Measurements from ENCODE around the gene BCL2A1.
"Not testable (repeated sequence)": the region's sequence is repeated elsewhere in the genome, so short reads cannot be mapped to it uniquely, and the experiment has no call there.

Gene BCL2A1

GRCh38 chr15:79970624-79971434 lies at the start of gene BCL2A1:
Gene BCL2A1 (minus strand): TSS chr15:79971196. CDS start chr15:79971119, 77 bp downstream.
- peak; percentile 17 for DNase-seq (ENCODE audit: low read depth)

- no peak for DNase-seq (ENCODE audit: low read depth)
Observed at GRCh38 chr15:80020731-80021130, 49.7 kb upstream of the BCL2A1 start.

GRCh38 chr15:80020149-80020548 lies 49.2 kb upstream of the BCL2A1 start:
- not testable (repeated sequence) for DNase-seq (ENCODE audit: low read depth)

GRCh38 chr15:80019168-80019745 lies 48.3 kb upstream of the BCL2A1 start:
- no peak for DNase-seq (ENCODE audit: low read depth)

- not testable (repeated sequence) for DNase-seq (ENCODE audit: low read depth)
Observed at GRCh38 chr15:80017139-80017538, 46.1 kb upstream of the BCL2A1 start.

- DNase-seq (ENCODE audit: low read depth), result not testable (repeated sequence)
Observed at GRCh38 chr15:80016506-80016905, 45.5 kb upstream of the BCL2A1 start.

- DNase-seq (ENCODE audit: low read depth), result no peak
Observed at GRCh38 chr15:80015156-80015555, 44.2 kb upstream of the BCL2A1 start.

GRCh38 chr15:80014186-80014585 lies 43.2 kb upstream of the BCL2A1 start:
- DNase-seq (ENCODE audit: low read depth), result not testable (repeated sequence)

- no peak for DNase-seq (ENCODE audit: low read depth)
Observed at GRCh38 chr15:80012060-80012726, 41.2 kb upstream of the BCL2A1 start.

- no peak for DNase-seq (ENCODE audit: low read depth)
Observed at GRCh38 chr15:80011596-80011995, 40.6 kb upstream of the BCL2A1 start.

- DNase-seq (ENCODE audit: low read depth), result not testable (repeated sequence)
Observed at GRCh38 chr15:80011041-80011523, 40.1 kb upstream of the BCL2A1 start.

GRCh38 chr15:80010131-80010673 lies 39.2 kb upstream of the BCL2A1 start:
- DNase-seq (ENCODE audit: low read depth), result no peak

GRCh38 chr15:80007532-80007931 lies 36.5 kb upstream of the BCL2A1 start:
- DNase-seq (ENCODE audit: low read depth), result no peak

GRCh38 chr15:80006946-80007345 lies 36.0 kb upstream of the BCL2A1 start:
- no peak for DNase-seq (ENCODE audit: low read depth)

GRCh38 chr15:80003934-80004472 lies 33.0 kb upstream of the BCL2A1 start:
- no peak for DNase-seq (ENCODE audit: low read depth)

- DNase-seq (ENCODE audit: low read depth), result no peak
Observed at GRCh38 chr15:80003171-80003570, 32.2 kb upstream of the BCL2A1 start.

GRCh38 chr15:80002267-80002666 lies 31.3 kb upstream of the BCL2A1 start:
- DNase-seq (ENCODE audit: low read depth), result no peak

GRCh38 chr15:79994615-79995014 lies 23.6 kb upstream of the BCL2A1 start:
- DNase-seq (ENCODE audit: low read depth), result no peak

GRCh38 chr15:79991826-79992225 lies 20.8 kb upstream of the BCL2A1 start:
- DNase-seq (ENCODE audit: low read depth), result no peak

GRCh38 chr15:79990997-79991334 lies 20.0 kb upstream of the BCL2A1 start:
- no peak for DNase-seq (ENCODE audit: low read depth)

GRCh38 chr15:79990280-79990996 lies 19.4 kb upstream of the BCL2A1 start:
- no peak for DNase-seq (ENCODE audit: low read depth)

- no peak for DNase-seq (ENCODE audit: low read depth)
Observed at GRCh38 chr15:79989682-79990081, 18.7 kb upstream of the BCL2A1 start.
